Stimulated activated CD4-positive, alpha-beta T cell treated with anti-CD3 and anti-CD28 coated beads, TNF-alpha, amount 100 ng/mL, for 1 hour (primary cell): ENCODE data around the gene ZNF609.

ENCODE experiments used
- DNase-seq, 3 donors: peaks; one replicate each; pipeline ENCODE4 v3.0.0-alpha.2; 2020; ENCODE audit warnings: low read depth in 3 of 3, low spot score in 1 of 3

The ZNF609 gene

DNA sequence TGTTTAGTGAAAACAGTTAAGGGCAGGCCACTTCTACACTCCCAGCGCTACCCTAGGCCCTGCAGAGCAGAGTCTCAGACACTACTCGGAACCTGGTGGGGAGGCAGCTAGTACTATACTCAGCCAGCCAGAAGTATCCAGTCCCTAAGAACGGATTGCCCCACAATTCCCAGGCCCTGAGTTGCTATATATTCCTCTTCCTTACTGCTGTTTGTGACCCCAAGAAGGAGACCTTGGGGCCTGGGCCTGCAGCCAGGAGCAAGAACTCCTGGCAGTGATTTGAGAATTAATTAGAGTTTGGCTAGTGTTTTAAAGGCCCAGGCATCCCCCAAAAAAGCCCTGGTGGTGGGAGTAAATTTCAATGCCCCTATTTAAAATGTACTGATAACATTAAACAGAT is 227.3 kb downstream of the ZNF609 start:
- DNase-seq, result no peak

DNA sequence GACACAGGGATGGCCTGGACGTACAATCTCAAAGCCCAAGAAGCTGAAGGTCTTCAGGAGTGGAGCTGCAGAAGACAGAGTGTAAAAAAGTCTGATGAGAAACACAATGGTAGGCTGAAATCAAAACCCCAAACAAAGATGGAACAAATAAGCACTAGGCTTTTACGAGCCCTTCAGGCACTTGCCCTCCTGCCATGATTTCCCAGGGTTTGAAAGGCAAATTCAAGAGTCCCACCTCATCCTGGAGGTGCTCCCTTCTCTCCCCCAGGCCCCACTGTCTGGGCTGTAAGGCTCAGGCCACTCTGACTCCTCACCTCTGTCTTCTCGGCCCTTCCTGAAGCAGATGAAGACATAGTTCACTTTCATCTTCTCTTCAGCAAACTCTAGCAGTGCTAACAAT is 228.4 kb downstream of the ZNF609 start:
- DNase-seq, result no peak

DNA sequence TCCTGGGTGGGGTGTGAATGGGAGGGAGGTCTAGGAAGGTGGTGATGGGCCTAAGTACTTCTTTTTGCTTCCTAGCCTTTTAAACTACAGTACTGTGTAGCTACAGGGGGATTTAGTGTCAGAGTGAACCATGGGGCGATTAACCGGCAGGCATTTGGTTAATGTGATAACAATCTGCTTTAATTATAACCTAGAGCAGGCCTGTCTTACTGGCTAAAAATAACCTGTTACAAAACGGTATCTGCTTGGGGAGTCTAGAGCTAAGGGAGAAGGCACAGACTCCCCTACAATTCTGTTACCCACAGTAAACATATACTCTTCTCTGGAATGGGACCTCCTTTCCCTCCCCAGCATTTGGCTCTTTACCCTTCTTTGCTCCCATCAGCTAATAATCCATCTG is 229.6 kb downstream of the ZNF609 start:
- no peak for DNase-seq

DNA sequence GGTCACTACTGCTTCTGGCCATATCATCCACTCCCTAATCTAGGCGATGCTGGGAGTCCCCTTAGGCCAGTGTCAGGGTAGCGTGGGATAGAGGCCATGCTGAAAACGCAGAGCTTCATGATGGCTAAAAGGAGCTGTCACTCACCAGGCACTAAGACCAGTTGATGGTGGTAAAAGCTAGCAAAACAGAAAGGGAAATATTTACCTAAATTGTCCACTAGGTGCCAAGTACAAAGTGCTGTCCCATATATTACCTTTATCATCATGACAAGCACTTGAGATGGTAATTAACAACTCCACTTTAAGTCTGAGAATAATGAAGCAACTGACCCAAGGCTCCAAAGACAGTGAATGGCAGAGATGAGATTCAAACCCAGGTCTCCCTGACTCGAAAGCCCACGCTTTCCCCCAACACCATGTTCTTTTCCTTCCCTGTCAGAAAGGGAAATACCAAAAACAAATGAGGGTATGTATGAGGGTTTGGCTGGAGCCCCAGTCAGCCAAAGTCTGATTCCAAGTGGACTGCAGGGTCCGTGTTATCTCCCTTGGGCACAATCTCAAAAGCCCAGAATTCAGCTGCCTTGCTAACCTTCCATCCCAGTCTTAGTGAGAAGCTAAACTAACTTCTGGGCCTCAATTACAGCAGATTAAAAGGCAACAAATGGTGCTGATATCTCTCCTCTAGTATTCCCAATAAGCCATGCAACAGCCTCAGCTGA is 230.4 kb downstream of the ZNF609 start:
- DNase-seq, result no peak

DNA sequence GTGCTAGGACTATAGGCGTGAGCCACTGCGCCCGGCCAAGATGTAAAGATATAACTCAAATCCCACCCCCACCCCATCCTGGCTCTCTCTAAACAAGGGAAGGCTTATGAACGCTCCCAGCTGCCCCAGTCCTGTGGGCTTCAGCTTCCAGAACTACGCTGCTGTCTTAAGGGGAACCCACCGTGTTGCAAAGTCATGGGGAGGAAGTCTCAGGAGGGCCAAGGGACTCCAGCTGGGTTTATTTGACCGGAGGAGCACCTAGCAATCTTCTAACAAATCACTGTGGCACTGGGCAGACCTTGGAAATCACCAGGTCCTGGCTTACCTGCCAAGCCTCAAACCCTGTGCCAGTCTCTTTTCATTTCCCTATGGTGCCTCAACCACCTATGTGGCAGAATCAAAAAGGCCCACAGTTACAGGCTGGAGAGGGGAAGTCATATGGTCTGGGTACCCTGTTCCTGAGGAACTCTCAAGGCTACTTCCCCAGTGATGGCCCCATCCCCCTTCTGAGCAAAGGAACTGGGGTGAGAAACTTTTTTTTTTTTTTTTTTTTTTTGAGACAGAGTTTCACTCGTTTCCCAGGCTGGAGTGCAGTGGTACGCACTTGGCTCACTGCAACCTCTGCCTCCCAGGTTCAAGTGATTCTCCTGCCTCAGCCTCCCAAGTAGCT is 231.7 kb downstream of the ZNF609 start:
- DNase-seq, result no peak

DNA sequence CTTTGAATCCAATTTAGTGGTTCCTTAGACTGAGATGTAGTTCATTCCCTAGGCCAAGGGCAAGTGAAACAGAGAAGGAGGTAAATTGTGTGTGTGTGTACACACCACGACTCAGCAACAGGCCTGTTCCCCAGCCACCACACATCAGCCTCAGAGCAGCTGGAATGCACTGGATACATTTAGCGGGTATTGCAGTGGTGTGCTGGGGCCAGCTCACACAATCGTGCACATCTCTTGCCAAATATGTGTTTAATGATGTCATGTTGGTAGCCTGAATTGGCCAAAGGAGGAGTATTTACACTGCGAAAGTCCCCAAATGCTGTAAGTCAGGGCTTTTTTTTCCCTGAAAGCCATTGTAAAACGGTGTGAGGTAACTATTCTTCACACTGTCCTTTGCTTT is 232.8 kb downstream of the ZNF609 start:
- DNase-seq, result no peak

DNA sequence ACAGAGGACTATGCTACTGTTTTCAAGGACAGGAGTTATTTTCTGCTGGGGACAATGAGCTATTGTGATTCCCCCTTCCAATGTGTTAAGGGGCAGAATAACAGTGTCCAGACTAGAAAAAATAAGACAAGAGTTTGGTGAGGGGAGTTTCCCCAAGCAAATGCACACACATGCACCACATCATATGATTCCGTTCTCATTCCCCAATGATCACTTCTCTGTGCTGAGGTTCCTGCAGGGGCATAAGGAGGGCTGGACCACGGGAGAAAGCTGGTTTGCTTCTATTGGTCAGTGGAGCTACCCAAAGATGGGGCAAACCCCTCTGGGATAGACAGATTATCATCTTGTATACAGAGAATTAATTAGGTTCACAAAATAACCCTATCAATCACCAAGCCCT is 234.4 kb downstream of the ZNF609 start:
- DNase-seq, result no peak

DNA sequence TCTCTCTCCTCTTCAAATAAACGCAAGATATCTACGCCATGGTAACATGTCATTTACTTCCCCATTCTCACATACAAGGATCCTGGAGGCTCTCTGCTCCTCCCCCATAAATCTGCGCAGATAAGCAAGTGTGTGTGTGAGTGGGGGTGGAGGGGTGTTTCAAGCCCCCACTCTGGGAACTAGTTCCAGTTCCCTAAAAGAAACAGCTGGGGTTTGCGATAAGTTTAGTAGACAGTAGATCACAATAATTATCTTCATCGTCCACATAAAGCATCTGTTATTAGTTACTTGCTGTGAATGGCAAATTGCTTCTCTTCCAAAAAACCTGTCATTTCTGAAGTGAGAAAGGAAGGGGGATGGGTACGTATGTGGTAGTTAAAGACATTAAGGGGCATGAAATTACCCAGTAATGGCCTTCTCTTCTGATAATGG is 235.2 kb downstream of the ZNF609 start:
- DNase-seq, result no peak

DNA sequence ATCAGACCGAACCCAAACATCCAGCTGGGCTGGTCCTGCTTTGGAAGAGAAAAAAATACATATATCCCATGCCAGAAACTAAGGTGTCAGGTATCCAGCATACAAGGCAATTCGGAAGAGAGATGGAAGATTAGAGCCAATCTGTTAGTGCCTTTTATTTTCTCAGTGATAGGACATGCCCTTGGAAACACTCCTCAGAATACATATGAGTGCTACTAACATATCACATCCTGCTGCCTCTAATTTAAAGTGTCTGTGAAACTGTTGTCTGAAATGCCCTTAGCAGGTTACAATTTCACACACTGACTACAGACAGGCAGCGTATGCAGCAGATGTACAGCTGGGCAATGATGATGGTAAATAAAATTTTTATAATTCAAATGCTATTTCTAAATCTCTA is 236.1 kb downstream of the ZNF609 start:
- no peak for DNase-seq

DNA sequence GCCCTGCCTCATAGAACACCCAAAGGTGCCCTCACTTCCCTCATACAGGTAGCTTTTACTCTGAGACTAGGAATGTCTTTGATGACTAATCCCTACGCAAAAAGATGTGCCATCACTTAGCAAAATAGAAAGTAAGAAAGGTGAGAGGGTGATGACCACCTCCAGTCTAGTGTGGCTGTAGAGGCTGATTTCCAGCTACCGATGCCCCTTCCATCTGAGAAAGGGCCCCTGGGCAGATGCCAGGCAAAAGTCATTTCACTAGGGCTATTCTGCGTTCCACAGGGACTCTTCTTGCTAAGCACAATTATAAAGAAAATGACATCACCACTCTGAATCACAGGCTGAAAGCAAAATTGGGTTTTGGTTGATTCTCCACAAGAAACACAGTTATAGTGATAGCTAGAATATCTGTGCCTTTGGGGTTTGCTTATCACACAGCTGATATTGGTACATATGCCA is 237.6 kb downstream of the ZNF609 start:
- DNase-seq, result no peak

DNA sequence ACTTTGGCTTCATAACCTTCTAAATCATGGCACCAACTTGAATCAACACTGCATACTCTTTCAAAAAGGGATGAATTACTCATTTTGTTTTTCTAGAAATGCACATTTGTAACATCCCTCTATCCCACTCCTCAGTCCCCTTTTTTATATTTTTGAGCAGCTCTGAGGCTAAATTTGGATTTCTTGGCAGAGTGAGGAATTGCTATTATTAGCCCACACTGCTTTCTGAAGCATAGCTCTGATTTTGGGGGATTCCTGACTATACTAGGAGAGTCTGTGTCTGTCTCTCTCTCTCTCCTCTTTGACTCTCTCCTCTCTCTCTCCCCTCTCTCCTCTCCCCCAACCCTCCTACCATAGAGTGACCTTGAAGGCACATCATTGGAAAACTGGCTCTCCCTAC is 238.4 kb downstream of the ZNF609 start:
- DNase-seq, result no peak

DNA sequence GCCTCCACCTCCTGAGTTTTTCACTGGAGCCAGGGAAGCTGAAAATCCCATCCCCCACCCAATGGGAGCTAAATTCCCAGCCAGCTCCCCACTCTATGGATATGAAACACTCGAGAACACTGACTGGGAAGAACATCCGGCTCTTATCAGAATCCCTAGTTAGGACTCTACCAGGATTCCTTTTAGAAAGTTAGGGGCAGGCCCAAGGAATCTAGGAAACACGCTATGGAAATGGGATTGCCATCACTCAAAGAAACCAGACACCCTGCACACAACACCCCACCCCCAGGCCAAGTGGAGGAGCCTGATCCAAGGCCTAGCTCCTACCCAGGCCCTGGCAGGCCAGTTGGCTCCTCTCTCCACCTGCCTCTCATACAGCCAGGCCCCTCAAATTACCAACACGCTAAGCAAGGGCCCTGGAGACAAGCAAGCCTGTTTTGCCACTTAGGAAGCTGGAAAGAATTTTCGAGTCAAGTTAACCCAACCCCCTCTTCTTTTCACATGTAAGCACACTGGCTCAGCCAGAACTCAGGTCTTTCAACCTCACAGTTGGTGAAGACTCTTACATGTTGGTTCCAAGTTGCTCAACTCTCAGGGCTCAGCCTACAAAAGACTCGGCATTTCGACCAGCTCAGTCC is 239.5 kb downstream of the ZNF609 start:
- no peak for DNase-seq

DNA sequence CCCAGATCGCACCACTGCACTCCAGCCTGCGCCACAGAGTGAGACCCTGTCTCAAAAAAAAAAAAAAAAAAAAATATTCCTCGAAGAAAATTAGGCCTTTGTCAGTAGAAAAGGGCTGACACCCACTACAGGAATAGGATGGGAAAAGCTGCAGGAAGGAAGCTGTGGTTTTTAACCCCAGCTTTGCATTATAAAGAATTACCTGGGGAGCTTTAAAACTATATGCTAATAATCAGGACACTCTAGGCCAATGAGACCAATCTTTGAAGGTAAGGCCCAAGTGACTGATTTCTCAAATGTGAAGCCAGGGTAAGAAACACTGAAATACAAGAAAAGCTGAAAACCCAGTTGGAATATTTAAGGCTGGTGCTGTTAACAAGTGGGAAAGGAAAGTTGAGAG is 240.7 kb downstream of the ZNF609 start:
- DNase-seq, result no peak

DNA sequence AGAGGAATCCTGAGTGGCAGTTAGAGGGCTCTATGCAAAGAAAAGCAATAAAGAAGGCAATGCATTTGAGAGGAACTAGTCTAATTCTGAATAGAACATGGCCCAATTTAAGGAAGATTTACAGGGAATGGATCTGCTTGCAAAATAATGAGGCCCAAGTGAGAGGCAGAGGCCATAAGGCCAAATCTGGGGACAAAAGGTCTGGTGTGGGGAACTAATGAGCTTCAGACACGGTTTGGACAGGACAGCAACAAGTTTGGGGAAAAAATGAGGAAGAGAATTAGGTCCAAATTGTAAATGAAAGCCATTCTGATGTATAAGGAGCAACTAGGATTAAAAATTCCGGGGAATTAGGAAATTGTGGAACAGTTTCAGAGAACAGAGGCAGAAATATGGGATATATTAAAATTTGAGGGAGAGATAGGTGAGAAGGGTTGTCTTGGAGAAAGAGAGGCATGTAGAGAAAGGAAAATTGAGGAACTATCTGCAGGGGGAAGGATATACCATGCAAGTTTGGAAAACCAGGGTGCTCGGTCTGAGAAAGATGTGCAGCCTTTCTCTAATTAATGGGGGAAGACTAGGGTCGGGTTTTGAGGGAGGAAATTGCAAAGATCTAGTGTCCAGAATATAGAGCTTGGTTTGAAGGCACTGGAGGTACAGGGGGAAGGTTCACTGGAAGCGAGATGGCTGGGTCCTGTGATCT is 241.3 kb downstream of the ZNF609 start:
- no peak for DNase-seq

DNA sequence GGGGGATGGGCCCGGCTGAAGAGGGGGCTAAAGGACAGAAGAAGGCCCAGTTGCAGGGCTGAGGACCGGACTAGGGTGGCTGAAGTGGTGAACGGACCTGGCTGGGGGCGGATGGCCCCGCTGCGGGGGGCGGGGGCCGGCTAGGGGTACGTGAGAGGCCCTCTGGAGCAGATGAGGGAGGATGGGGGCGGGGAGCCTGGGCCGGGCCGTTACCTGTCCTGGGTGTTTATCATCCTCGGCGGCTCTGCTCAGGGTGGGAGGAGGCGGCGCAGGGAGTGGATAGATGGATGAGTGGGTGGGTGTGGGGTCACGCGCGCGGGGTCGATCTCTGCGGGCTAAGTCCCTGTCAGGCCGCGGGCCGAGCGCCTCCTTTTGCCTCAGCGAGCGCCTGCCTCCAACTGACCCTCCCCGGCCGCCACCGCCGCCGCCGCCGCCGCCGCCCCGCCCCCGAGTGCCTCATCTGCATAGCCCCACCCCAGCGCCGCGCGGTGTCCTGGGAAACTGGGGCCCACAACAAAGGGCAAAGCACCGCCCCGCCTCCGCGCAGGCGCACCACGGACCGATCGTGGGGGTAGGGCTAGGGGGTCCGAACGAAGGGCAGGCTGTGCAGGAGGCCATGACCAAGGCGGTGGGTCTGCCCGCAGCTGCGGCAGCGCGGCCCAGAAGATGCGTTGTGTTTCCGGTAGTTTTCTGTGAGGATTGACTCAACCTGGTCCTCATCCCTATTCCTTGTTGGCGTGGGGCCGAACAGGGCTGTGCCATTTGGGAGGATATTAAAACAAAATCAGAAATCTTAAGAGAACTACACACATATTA is 242.6 kb downstream of the ZNF609 start:
- peak; percentile 86 to 93 (median 88) for DNase-seq

DNA sequence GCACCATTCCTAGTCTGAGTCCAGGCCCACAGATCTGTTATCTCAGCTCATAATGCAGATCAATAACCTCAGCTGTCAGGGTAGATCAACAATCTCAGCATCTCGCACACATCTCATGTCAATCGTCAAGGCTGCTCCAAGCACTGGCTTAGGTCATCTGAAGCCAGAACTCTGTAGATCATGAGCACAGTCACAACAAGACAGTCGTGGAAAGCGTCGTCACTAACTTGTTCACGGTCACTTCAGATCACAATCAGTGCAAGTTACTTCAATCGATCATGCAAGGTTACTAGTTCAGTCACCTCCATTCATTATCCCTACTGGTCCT is 243.2 kb downstream of the ZNF609 start:
- no peak for DNase-seq

DNA sequence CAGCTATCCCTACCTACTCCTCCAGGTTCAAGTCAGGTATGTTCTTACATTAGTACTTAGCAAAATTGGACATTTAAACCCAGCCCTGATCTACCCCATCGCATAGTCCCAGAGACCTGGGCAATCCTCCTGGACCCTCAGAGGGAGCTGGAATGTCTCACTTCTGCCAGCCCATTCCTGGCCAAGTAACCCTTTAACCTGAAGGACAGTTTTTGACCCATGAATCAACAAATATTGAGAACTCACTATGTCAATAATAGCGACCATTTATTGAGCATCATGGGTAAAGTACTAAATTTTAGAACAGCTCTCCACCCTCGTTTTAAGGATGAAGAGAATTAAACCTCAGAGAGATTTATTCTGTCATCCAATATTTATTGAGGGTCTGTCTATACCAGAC is 244.6 kb downstream of the ZNF609 start:
- DNase-seq, result no peak

DNA sequence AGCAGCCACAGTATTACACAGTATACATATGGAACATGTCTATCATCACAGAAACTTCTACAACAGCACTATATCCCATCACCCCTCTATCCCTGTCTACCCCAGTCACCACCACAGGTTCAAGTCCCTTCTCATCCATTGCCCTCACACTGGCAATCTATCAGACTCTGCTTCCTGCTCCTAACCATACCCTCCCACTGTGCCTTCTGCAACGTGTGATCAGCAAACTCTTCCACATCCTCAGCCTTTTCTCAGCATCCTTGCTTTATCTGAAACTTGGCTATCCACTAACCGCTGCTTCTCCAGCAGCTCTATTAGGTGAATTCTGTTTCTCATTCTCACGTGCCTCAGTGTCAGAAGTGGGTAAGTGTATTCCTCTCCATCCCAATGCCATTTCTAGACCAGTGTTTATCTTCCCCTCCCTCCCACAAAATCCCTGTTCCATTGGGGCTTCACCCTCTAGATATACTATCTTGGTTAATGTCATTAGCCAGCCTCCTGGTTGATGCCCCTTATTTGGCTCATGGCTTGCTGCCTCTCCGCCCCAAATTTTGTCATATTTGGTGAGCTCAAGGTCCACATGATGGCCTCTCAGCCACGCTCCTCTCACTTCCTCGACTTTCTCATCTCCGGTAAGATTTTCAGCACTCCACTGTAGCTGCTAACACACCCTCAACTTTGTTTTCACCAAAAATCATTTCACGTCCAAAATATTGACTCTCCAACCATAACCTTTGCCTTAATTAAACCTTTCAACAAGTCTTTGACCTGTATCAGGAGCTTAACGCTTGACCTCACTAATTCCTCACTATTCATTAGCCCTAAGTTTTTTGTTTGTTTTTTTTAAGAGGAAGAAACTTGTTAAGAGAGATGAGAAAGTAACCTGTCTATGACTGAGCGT is 245.9 kb downstream of the ZNF609 start:
- no peak for DNase-seq

DNA sequence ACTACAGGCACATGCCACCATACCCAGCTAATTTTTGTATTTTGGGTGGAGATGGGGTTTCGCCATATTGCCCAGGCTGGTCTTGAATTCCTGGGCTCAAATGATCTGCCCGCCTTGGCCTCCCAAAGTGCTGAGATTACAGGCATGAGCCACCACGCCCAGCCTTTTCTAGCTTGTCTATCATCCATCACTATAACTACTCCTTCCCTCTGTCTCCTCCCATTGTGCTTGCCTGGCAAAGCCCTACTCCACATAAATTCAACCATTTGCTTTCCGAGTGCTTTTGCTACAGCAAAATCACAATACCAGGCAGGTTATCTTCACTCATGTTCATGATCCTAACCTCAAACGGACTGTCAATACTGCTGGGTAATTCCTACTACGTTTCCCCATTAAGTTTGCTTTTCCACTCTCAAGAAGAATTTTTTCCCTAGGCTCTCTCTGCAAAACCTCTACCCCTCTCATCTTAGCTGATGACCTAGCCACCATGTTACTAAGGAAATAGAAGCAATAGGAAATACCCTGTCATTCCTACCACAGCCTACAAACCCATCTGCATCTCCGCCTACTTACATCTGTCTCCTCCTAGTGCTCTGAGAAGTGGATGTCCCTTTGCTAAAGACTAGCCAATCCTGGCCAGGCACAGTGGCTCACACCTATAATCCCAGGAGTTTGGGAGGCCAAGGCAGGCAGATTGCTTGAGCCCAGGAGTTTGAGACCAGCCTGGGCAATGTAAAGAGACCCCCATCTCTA is 250.5 kb downstream of the ZNF609 start:
- DNase-seq, result no peak
